Neuronal stem cell (in vitro differentiated cells): ENCODE measurements around the gene JAGN1.

Experiments
- DNase-seq: peaks from one replicate; pipeline ENCODE4 v3.0.0-alpha.2; 2013; ENCODE audit warnings: low spot score
- H2AFZ ChIP-seq: one replicate; pipeline ENCODE4 v1.6.1; 2013; ENCODE audit warnings: mild to moderate bottlenecking, low read length, inconsistent platforms
- H2AK5ac ChIP-seq: 2 replicates; pipeline ENCODE4 v1.6.1; 2013; ENCODE audit warnings: low read depth, mild to moderate bottlenecking, inconsistent platforms, low read length, moderate library complexity, mixed read lengths
- H2BK120ac ChIP-seq: 2 replicates; pipeline ENCODE4 v1.6.1; 2013; ENCODE audit warnings: low read depth, mild to moderate bottlenecking, inconsistent platforms, low read length, moderate library complexity, mixed read lengths
- H2BK12ac ChIP-seq: one replicate; pipeline ENCODE4 v1.6.1; 2013; ENCODE audit warnings: low read length, inconsistent platforms
- H2BK15ac ChIP-seq: 2 replicates; pipeline ENCODE4 v1.6.1; 2013; ENCODE audit warnings: mild to moderate bottlenecking, low read length, inconsistent platforms, mixed read lengths
- H2BK5ac ChIP-seq: one replicate; pipeline ENCODE4 v1.6.1; 2013; ENCODE audit warnings: inconsistent platforms, mild to moderate bottlenecking, low read length, moderate library complexity
- H3K14ac ChIP-seq: one replicate; pipeline ENCODE4 v1.6.1; 2013; ENCODE audit warnings: low read length, inconsistent platforms
- H3K18ac ChIP-seq: 2 replicates; pipeline ENCODE4 v1.6.1; 2013; ENCODE audit warnings: low read length, inconsistent platforms
- H3K23ac ChIP-seq: 2 replicates; pipeline ENCODE4 v1.6.1; 2013; ENCODE audit warnings: low read depth, mild to moderate bottlenecking, mixed read lengths, low read length, inconsistent platforms; ENCODE audit not compliant: poor library complexity
- H3K27ac ChIP-seq: replicated peaks from 3 replicates; pipeline ENCODE4 v1.5.1; 2013; ENCODE audit warnings: low read length, inconsistent platforms
- H3K27me3 ChIP-seq, 3 experiments: 2 replicates each; pipeline ENCODE4 v1.6.1; 2013; ENCODE audit warnings: low read length in 3 of 3, mild to moderate bottlenecking in 2 of 3, inconsistent platforms in 1 of 3, low read depth in 1 of 3, mixed read lengths in 1 of 3, moderate library complexity in 1 of 3; ENCODE audit not compliant: control insufficient read depth in 3 of 3, insufficient read depth in 3 of 3
- H3K36me3 ChIP-seq, 2 donors: replicated peaks in 1 of 2; 2 replicates each; pipeline ENCODE4 v1.6.1; 2013; ENCODE audit warnings: low read length in 2 of 2; ENCODE audit not compliant: control insufficient read depth in 2 of 2, insufficient read depth in 2 of 2
- H3K4ac ChIP-seq: 2 replicates; pipeline ENCODE4 v1.6.1; 2013; ENCODE audit warnings: inconsistent platforms, mild to moderate bottlenecking, low read length, moderate library complexity
- H3K4me1 ChIP-seq, 2 donors: 1 replicate in 1 of 2; 2 replicates in 1 of 2; pipeline ENCODE4 v1.6.1; 2013; ENCODE audit warnings: low read length in 2 of 2, low read depth in 1 of 2; ENCODE audit not compliant: control insufficient read depth in 2 of 2, insufficient read depth in 1 of 2
- H3K4me2 ChIP-seq: one replicate; pipeline ENCODE4 v1.6.1; 2013; ENCODE audit warnings: mild to moderate bottlenecking, low read length, inconsistent platforms; ENCODE audit not compliant: insufficient read depth, poor library complexity, severe bottlenecking
- H3K4me3 ChIP-seq, 2 donors: 2 replicates each; pipeline ENCODE4 v1.5.1; 2013; ENCODE audit warnings: low read length in 2 of 2, mild to moderate bottlenecking in 2 of 2, inconsistent platforms in 1 of 2, moderate library complexity in 1 of 2
- H3K79me1 ChIP-seq: one replicate; pipeline ENCODE4 v1.6.1; 2013; ENCODE audit warnings: low read depth, mild to moderate bottlenecking, inconsistent platforms, low read length, moderate library complexity
- H3K9ac ChIP-seq: one replicate; pipeline ENCODE4 v1.6.1; 2013; ENCODE audit warnings: mild to moderate bottlenecking, low read depth, low read length, inconsistent platforms; ENCODE audit not compliant: poor library complexity
- H3K9me3 ChIP-seq, 2 donors: replicated peaks in 1 of 2; 2 replicates each; pipeline versions ENCODE3 to v1.6.1; 2013; ENCODE audit warnings: low read length in 2 of 2, mild to moderate bottlenecking in 2 of 2, inconsistent platforms in 1 of 2, low read depth in 1 of 2, mixed read lengths in 1 of 2, moderate library complexity in 1 of 2; ENCODE audit not compliant: control insufficient read depth in 2 of 2, insufficient read depth in 1 of 2
- H4K8ac ChIP-seq: one replicate; pipeline ENCODE4 v1.6.1; 2013; ENCODE audit warnings: low read depth, mild to moderate bottlenecking, inconsistent platforms, low read length, moderate library complexity
- H4K91ac ChIP-seq: one replicate; pipeline ENCODE4 v1.6.1; 2013; ENCODE audit warnings: low read length, low read depth, mild to moderate bottlenecking, inconsistent platforms; ENCODE audit not compliant: poor library complexity
- WGBS, 2 donors: extraction: QIAGEN DNeasy Blood & Tissue Kit; methylation state at CpG; one replicate each; pipeline ENCODE4 v1.1.7; 2013; ENCODE audit warnings: missing lambda C conversion rate in 2 of 2, mixed read lengths in 1 of 2; ENCODE audit not compliant: insufficient read length in 2 of 2, insufficient replicate concordance in 1 of 2; ENCODE audit errors: extremely low coverage in 2 of 2; 5-methylcytosine and 5-hydroxymethylcytosine counted together

Gene JAGN1

DNA sequence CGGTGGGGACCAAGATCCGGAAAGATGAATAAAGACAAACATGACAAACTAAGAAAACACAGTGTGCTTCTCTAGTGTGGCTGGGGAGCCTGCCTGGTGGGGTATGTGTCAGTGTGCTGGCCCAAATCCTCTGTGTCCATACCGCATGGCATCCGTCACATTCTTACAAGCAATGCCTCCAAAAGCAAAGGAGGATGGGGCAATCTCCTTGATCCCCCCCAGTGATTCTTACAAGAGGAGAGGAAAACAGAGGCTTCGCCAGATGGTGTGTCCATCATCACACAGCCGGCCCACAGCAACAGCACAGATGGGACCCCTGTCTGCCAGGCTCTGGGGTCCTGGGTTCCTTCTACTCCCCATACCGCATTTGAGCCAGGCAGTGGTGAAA lies 25.9 kb downstream of the JAGN1 start:
- no peak for DNase-seq
- Histone ChIP-seq H3K18ac (no peak overlapping the region), H2BK120ac (peak overlapping the region; percentile 9), H2AK5ac (peak overlapping the region; percentile 76), H3K79me1 (no peaks in the 10 kb centered on the region), H3K4me1 (peaks cover 12 to 17% of the 10 kb centered on the region in 2 donors), H3K4ac (peak overlapping the region; percentile 1), H3K27me3 (peaks cover 0 to 15% (median 0%) of the 10 kb centered on the region in 3 experiments), H3K36me3 (no peaks in the 10 kb centered on the region), H4K91ac (no peak overlapping the region), H3K27ac (no peak overlapping the region), H2BK12ac (peak overlapping the region; percentile 14), H3K9ac (peak overlapping the region; percentile 50), H3K4me3 (no peak overlapping the region), H3K4me2 (no peak overlapping the region), H4K8ac (no peak overlapping the region), H2AFZ (peak overlapping the region; percentile 95), H2BK15ac (peak overlapping the region; percentile 82), H3K9me3 (peaks cover 0 to 2% of the 10 kb centered on the region in 2 donors), H3K14ac (no peak overlapping the region), H3K23ac (peak overlapping the region; percentile 16), H2BK5ac (no peak overlapping the region)
- no CpG with 5 or more reads among the region's 7 CpGs for WGBS, 2 donors

DNA sequence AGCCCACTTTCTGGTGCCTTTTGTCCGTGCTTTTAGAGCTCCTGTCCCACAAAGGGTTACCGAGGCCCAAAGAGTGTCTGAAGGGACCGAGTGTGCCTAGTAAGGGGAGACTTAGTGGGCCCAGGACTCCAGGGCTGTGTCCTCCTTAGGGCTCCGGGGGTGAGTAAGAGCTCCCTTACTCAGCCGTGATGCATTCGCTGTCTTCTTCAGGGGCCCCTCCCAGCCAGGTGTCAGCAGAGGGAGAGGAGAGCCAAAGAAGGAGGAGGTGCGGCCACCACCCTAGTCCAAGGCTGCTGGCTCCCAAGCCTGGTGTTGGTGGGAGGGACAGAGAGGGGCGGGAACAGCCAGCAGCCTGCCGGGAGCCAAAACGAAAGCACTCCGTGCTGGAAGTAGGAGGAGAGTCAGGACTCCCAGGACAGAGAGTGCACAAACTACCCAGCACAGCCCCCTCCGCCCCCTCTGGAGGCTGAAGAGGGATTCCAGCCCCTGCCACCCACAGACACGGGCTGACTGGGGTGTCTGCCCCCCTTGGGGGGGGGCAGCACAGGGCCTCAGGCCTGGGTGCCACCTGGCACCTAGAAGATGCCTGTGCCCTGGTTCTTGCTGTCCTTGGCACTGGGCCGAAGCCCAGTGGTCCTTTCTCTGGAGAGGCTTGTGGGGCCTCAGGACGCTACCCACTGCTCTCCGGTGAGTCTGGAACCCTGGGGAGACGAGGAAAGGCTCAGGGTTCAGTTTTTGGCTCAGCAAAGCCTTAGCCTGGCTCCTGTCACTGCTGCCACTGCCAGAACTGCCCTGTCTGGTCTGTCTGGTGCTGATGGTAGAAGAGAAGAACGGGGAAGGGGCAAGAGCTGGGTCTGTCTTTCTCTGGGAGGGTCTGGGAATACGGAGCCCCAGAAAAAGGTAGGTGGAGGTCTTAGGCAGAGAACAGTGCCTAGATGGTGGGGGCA lies 26.6 kb downstream of the JAGN1 start, which contains the start of gene IL17RC:
Gene IL17RC, plus strand, starts transcription at position 365 of the 947 bp plus-strand sequence. Its CDS starts 218 bp downstream, at position 583.
- Histone ChIP-seq H2AK5ac (peak within 1 kb of the TSS; percentile 76), H3K9me3 (peaks cover 0 to 2% of the 10 kb centered on the region in 2 donors), H3K79me1 (no peaks in the 10 kb centered on the region), H2BK12ac (peak within 1 kb of the TSS; percentile 50), H2BK5ac (peak within 1 kb of the TSS; percentile 61), H3K4me3 (peak within 1 kb of the TSS; percentile 41 to 82), H2BK15ac (peak within 1 kb of the TSS; percentile 82), H3K27ac (no peak within 1 kb of the TSS), H3K36me3 (no peaks in the 10 kb centered on the region), H3K4me2 (peak within 1 kb of the TSS; percentile 95), H3K4me1 (peaks cover 12 to 17% of the 10 kb centered on the region in 2 donors), H2BK120ac (peak within 1 kb of the TSS; percentile 9), H3K27me3 (peaks cover 0 to 15% (median 0%) of the 10 kb centered on the region in 3 experiments), H4K91ac (no peak within 1 kb of the TSS), H3K18ac (peak within 1 kb of the TSS; percentile 99), H3K9ac (peak within 1 kb of the TSS; percentile 87), H2AFZ (peak within 1 kb of the TSS; percentile 95), H3K14ac (no peak within 1 kb of the TSS), H3K23ac (peak within 1 kb of the TSS; percentile 16), H4K8ac (peak within 1 kb of the TSS; percentile 56), H3K4ac (peak within 1 kb of the TSS; percentile 85)
- DNase-seq: no peak
- WGBS, 2 donors: no CpG with 5 or more reads among the region's 19 CpGs

DNA sequence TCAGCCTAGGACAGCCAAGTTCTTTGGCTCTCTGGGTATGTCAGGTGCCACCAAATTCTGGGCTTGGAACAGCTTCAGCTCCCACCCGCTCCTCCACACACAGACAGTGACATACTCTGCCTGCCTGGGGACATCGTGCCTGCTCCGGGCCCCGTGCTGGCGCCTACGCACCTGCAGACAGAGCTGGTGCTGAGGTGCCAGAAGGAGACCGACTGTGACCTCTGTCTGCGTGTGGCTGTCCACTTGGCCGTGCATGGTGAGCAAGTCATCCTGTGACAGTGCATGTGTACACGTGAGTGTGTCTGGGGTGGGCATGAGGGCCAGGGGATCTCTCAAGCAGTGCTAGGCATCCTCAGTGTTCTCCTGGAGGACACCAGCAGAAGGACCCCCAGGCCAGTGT lies 27.4 kb downstream of the JAGN1 start:
- WGBS, 2 donors: no CpG with 5 or more reads among the region's 10 CpGs
- Histone ChIP-seq H2BK15ac (peak overlapping the region; percentile 45), H3K23ac (no peak overlapping the region), H4K91ac (no peak overlapping the region), H3K9ac (no peak overlapping the region), H4K8ac (peak overlapping the region; percentile 56), H3K9me3 (no peaks in the 10 kb centered on the region), H3K14ac (peak overlapping the region; percentile 47), H3K4ac (peak overlapping the region; percentile 85), H3K27ac (no peak overlapping the region), H2AFZ (peak overlapping the region; percentile 95), H3K4me1 (peaks cover 12 to 17% of the 10 kb centered on the region in 2 donors), H3K4me2 (no peak overlapping the region), H2AK5ac (peak overlapping the region; percentile 20), H3K18ac (no peak overlapping the region), H2BK120ac (no peak overlapping the region), H3K36me3 (no peaks in the 10 kb centered on the region), H3K79me1 (no peaks in the 10 kb centered on the region), H3K27me3 (peaks cover 0 to 15% (median 0%) of the 10 kb centered on the region in 3 experiments), H2BK5ac (peak overlapping the region; percentile 61), H2BK12ac (peak overlapping the region; percentile 50), H3K4me3 (no peak overlapping the region)
- DNase-seq: no peak
